Cardiac muscle cell (in vitro differentiated cells and primary cell): ENCODE results near the gene ZNRF4. TPM values are rescaled to one million over a fixed set of nuclear protein-coding genes. Genes with fewer than 3 reads are reported as not detected.

Experiments
- DNase-seq, 2 donors: peaks; one replicate each; pipeline versions ENCODE4 v3.0.0 to v3.0.0-alpha.2; 2010 to 2017; ENCODE audit warnings: low read depth in 1 of 2, low spot score in 1 of 2
- H3K27ac ChIP-seq: fragments of 200-600 bp; sonication (generic); 2 replicates; pipeline ENCODE4 v1.5.1; 2016
- H3K27me3 ChIP-seq: fragments of 200-600 bp; sonication (generic); 2 replicates; pipeline ENCODE4 v1.6.0; 2016; ENCODE audit warnings: control low read depth
- H3K36me3 ChIP-seq: fragments of 200-600 bp; sonication (generic); 2 replicates; pipeline ENCODE4 v1.5.1; 2016; ENCODE audit warnings: control low read depth
- H3K4me1 ChIP-seq: fragments of 200-600 bp; sonication (generic); 2 replicates; pipeline ENCODE4 v1.8.1; 2017; ENCODE audit warnings: low read depth, mild to moderate bottlenecking, mixed run types
- H3K4me3 ChIP-seq: fragments of 200-600 bp; sonication (generic); 2 replicates; pipeline ENCODE4 v1.5.1; 2016; ENCODE audit warnings: mild to moderate bottlenecking
- H3K9me3 ChIP-seq: fragments of 200-600 bp; sonication (generic); 2 replicates; pipeline ENCODE4 v1.5.1; 2017; ENCODE audit warnings: low read depth, mild to moderate bottlenecking, control low read depth
- polyA plus RNA-seq: library from polyadenylated mRNA; unstranded; fragments of >200 nt; fragmentation: Nextera tagmentation; extraction: Ambion mirVana; gene quantifications from 2 replicates; pipeline ENCODE4 v1.2.1, GENCODE V29; 2016
- total RNA-seq: library from RNA; depleted of rRNA; stranded (reverse); fragments of >200 nt; gene quantifications from 2 replicates; pipeline ENCODE4 v1.2.3, GENCODE V29; 2016
- TF ChIP-seq, protein P1 (sequence below): IDR thresholded peaks from 2 replicates; pipeline ENCODE4 v1.5.1; 2012; ENCODE audit warnings: low read depth, mild to moderate bottlenecking, low read length

The ZNRF4 gene
- total and polyA plus RNA-seq, 2 experiments from 2014 or later, result not detected

DNA sequence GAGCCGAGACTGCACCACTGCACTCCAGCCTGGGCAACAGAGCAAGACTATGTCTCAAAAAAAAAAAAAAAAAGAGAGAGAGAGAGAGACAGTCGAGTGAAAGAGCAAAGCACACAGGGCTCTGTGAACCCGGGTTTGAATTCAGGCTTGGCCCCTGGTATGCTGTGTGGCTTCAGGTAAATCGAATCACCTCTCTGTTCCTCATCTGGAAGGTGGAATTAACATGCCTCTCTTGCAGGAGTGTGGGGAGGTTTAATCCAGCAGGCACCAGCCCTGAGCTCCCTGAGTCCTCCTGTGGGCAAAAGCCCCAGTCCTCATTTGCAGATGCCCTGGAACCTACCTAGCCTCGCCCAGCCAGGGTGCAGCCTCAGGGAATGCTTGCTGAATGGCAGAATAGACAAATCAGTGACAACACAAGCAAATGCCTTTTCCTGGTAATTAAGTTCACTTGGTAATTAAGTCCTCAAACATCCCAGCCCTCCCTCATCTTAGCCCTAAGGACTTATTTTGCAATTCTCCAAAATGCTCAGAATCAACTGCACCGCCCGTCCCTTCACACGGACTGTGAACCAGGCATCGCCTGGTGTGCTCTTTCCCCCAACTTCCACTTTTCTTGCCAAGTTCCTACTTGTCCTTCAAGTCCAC, 4.6 kb upstream of the ZNRF4 start:
- H3K4me1 ChIP-seq, result no peaks in the 10 kb centered on the region
- H3K9me3 ChIP-seq, result no peaks in the 10 kb centered on the region
- no peak overlapping the region for H3K27ac ChIP-seq
- H3K36me3 ChIP-seq, result no peaks in the 10 kb centered on the region
- H3K4me3 ChIP-seq, result no peak overlapping the region
- DNase-seq, result no peak
- H3K27me3 ChIP-seq, result peaks cover 29% of the 10 kb centered on the region
- TF ChIP-seq, protein P1, sequence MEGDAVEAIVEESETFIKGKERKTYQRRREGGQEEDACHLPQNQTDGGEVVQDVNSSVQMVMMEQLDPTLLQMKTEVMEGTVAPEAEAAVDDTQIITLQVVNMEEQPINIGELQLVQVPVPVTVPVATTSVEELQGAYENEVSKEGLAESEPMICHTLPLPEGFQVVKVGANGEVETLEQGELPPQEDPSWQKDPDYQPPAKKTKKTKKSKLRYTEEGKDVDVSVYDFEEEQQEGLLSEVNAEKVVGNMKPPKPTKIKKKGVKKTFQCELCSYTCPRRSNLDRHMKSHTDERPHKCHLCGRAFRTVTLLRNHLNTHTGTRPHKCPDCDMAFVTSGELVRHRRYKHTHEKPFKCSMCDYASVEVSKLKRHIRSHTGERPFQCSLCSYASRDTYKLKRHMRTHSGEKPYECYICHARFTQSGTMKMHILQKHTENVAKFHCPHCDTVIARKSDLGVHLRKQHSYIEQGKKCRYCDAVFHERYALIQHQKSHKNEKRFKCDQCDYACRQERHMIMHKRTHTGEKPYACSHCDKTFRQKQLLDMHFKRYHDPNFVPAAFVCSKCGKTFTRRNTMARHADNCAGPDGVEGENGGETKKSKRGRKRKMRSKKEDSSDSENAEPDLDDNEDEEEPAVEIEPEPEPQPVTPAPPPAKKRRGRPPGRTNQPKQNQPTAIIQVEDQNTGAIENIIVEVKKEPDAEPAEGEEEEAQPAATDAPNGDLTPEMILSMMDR, result no peak

DNA sequence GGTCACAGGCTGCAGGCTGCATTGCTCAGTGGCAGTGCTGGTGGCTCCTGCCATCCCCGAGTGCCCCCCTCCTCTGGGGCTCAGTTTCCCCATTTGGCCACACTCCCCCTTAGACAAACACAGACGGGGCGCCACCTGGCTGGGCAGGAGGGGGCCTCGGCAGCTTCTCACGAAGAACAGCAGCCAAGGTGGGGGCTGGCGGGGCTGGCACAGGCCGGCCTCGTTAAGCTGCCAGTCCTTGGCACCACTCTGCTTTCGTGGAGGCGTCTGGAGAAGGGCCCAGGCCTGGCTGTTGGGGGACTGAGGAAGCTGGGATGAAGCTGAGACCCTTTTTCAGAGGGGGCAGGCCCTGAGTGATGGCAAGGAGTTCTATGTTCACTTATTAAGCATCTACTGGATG, 3.7 kb upstream of the ZNRF4 start:
- Histone ChIP-seq H3K9me3 (no peaks in the 10 kb centered on the region), H3K27me3 (peaks cover 29% of the 10 kb centered on the region), H3K4me3 (no peak overlapping the region), H3K36me3 (no peaks in the 10 kb centered on the region), H3K4me1 (no peaks in the 10 kb centered on the region), H3K27ac (no peak overlapping the region)
- DNase-seq, result no peak
- TF ChIP-seq, protein P1, result no peak

DNA sequence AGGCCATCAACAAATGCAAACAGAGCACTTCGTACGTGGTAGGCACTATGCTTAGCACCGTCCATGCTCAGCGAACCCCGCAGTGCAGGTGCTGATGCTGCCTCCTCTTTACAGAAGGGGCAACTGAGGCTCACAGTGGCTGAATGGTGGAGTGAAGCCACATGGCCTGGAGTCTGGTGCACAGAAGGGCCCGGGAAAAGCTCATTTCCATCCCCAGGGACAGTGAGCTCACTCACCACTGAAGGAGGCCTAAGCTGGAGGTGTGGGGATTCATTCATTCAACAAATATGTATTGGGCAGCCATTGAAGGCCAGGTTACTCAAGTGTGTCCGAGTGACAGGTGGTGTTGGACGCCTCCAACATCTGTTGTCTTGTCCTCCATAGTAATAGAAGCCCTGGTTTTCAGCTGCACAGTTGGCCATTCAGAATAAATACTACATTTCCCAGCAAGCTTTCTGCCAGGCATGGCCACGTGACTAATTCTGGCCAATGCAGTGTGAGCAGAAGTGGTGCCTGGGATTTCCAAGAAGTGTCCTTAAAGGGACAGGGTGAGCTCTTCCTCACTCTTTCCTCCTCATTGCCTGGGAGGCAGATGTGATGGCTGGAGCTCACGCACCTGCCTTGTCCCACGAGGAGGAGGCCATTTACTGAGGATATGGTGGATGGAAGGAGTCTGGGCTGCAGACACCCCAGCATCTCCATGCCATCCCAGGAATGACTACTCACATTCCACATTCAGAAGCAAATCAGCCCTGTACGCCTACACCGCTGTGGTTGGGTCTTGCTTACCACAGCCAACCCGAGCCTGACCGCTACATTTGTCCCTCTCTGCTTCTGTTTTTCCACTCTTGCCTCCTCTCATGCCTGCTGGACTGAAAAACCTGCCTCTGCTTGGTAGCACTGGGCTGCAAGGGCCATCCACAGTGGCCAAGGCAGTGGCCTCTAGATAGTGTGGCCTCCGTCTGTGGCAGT, 2.3 kb upstream of the ZNRF4 start:
- Histone ChIP-seq H3K27ac (no peak overlapping the region), H3K4me3 (no peak overlapping the region), H3K36me3 (no peaks in the 10 kb centered on the region), H3K4me1 (no peaks in the 10 kb centered on the region), H3K27me3 (peaks cover 24% of the 10 kb centered on the region), H3K9me3 (no peaks in the 10 kb centered on the region)
- TF ChIP-seq, protein P1, result no peak
- peak in 1 of 2 donors; percentile 14 for DNase-seq

DNA sequence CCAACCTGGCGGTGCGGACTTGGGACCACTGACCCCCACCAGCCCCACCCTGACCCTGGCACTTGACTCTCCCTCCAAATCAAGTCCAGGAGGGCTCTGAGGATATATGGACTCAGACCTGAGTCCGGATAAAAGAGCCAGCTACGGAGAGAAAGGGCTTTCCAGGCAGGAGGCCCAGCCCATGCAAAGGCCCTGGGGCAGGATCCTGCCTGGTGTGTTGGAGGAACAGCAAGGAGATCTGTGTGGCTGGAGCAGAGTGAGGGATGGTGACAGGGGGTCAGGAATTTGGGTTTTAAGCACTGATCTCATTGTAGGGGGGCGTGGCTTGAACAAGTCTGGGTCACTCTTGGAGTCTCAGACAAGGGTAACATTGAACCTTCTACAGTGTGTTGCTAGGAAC, 474 bp upstream of the ZNRF4 start:
- H3K4me1 ChIP-seq, result no peaks in the 10 kb centered on the region
- H3K36me3 ChIP-seq, result no peaks in the 10 kb centered on the region
- peaks cover 15% of the 10 kb centered on the region for H3K27me3 ChIP-seq
- H3K4me3 ChIP-seq, result no peak overlapping the region
- no peaks in the 10 kb centered on the region for H3K9me3 ChIP-seq
- TF ChIP-seq, protein P1, result no peak
- no peak for DNase-seq
- no peak overlapping the region for H3K27ac ChIP-seq

DNA sequence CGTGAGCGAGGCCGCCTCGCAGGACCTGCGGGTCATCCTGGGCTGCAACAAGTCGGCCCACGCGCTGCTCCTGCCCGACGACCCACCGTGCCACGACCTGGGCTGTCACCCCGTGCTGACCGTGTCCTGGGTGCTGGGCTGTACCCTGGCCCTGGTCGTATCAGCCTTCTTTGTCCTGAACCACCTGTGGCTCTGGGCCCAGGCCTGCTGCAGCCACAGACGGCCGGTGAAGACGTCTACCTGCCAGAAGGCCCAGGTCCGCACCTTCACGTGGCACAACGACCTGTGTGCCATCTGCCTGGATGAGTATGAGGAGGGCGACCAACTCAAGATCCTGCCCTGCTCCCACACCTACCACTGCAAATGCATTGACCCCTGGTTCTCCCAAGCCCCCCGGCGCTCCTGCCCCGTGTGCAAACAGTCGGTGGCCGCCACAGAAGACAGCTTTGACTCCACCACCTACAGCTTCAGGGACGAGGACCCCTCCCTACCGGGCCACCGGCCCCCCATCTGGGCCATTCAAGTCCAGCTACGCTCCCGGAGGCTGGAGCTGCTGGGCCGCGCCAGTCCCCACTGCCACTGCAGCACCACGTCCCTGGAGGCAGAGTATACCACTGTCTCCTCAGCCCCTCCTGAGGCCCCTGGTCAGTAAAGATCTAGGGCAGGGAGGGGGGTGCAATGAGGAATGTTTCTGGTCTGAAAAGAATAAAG, 1.1 kb downstream of the ZNRF4 start:
- no peaks in the 10 kb centered on the region for H3K9me3 ChIP-seq
- H3K27me3 ChIP-seq, result peaks cover 2% of the 10 kb centered on the region
- TF ChIP-seq, protein P1, result no peak
- H3K36me3 ChIP-seq, result no peaks in the 10 kb centered on the region
- H3K27ac ChIP-seq, result no peak overlapping the region
- H3K4me1 ChIP-seq, result no peaks in the 10 kb centered on the region
- H3K4me3 ChIP-seq, result no peak overlapping the region
- no peak for DNase-seq
